Parathyroid adenoma (tissue), 2 donors: Measurements from ENCODE around the gene ACTR3C.

Experiments
- H2AFZ ChIP-seq: fragments of 300-600 bp; sonication (generic); one replicate; pipeline ENCODE4 v1.7.0; 2017; ENCODE audit warnings: antibody characterized with exemption, mild to moderate bottlenecking
- H3K27ac ChIP-seq: fragments of 300-600 bp; sonication (generic); one replicate; pipeline ENCODE4 v1.7.0; 2017
- H3K27me3 ChIP-seq: fragments of 300-600 bp; sonication (generic); one replicate; pipeline ENCODE4 v1.7.0; 2017; ENCODE audit warnings: low read length; ENCODE audit not compliant: control insufficient read depth, insufficient read depth
- H3K36me3 ChIP-seq: fragments of 300-600 bp; sonication (generic); one replicate; pipeline ENCODE4 v1.7.0; 2017; ENCODE audit warnings: low read length; ENCODE audit not compliant: control insufficient read depth, insufficient read depth
- H3K4me1 ChIP-seq: fragments of 300-600 bp; sonication (generic); one replicate; pipeline ENCODE4 v1.7.0; 2017; ENCODE audit warnings: control low read depth
- H3K4me2 ChIP-seq: fragments of 300-600 bp; sonication (generic); one replicate; pipeline ENCODE4 v1.7.0; 2017; ENCODE audit warnings: low read length
- H3K4me3 ChIP-seq: fragments of 300-600 bp; sonication (generic); one replicate; pipeline ENCODE4 v1.7.0; 2017; ENCODE audit warnings: low read depth, low read length
- H3K79me2 ChIP-seq: fragments of 300-600 bp; sonication (generic); one replicate; pipeline ENCODE4 v1.7.0; 2017; ENCODE audit warnings: control low read depth
- H3K9ac ChIP-seq: fragments of 300-600 bp; sonication (generic); one replicate; pipeline ENCODE4 v1.7.0; 2017; ENCODE audit warnings: mild to moderate bottlenecking
- H3K9me3 ChIP-seq: fragments of 300-600 bp; sonication (generic); one replicate; pipeline ENCODE4 v1.7.0; 2017; ENCODE audit warnings: low read length; ENCODE audit not compliant: control insufficient read depth
- CTCF ChIP-seq: fragments of 300-600 bp; sonication (generic); IDR thresholded peaks from one replicate; pipeline ENCODE4 v1.7.0; 2017; ENCODE audit warnings: antibody characterized with exemption, mild to moderate bottlenecking
- donor health status: primary hyperparathyroidism.

ACTR3C gene

DNA sequence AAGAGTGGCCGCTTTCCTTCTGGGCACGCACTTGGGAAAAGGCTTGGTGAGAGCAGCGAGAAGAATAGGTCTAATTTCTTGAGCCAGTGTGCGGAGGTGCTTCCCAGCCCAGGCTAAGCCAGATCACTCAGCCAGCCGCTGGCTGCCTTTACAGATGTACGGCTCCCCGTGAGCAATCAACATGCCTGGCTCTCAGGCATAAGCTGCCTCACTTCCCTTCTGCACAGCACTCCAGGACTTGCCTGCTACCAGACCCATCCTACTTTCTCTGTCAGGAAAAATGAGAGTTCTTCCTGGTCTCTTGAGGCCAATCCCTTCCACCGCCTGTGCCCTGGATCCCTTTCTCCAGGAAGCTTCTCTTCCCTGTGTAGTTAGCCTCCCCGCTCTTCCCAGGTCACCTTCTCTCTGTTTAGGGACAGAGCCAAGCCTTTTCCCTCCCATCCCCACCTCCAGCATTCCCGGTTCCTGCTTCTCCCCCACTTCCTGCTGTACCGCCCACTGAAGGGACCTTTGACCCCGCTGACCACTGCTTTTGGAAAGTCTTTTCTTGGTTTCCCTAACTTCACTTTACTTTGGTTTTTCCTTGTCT is 1.1 kb upstream of the ACTR3C start:
- Histone ChIP-seq H2AFZ (peak overlapping the region; percentile 48), H3K79me2 (peaks cover 4% of the 10 kb centered on the region), H3K4me1 (peaks cover 45% of the 10 kb centered on the region), H3K4me3 (peak overlapping the region; percentile 94), H3K27ac (peak overlapping the region; percentile 93), H3K27me3 (no peaks in the 10 kb centered on the region), H3K4me2 (peak overlapping the region; percentile 92), H3K9ac (peak overlapping the region; percentile 33), H3K9me3 (no peaks in the 10 kb centered on the region), H3K36me3 (no peaks in the 10 kb centered on the region)
- no peak for TF ChIP-seq CTCF

GRCh38 chr7:150323682-150324372 is 482 bp upstream of the ACTR3C start:
- Histone ChIP-seq H3K4me2 (peak overlapping the region; percentile 92), H3K4me3 (peak overlapping the region; percentile 94), H3K27me3 (no peaks in the 10 kb centered on the region), H2AFZ (peak overlapping the region; percentile 48), H3K4me1 (peaks cover 50% of the 10 kb centered on the region), H3K9me3 (no peaks in the 10 kb centered on the region), H3K9ac (peak overlapping the region; percentile 92), H3K36me3 (no peaks in the 10 kb centered on the region), H3K79me2 (peaks cover 9% of the 10 kb centered on the region), H3K27ac (peak overlapping the region; percentile 93)
- no peak for TF ChIP-seq CTCF

DNA sequence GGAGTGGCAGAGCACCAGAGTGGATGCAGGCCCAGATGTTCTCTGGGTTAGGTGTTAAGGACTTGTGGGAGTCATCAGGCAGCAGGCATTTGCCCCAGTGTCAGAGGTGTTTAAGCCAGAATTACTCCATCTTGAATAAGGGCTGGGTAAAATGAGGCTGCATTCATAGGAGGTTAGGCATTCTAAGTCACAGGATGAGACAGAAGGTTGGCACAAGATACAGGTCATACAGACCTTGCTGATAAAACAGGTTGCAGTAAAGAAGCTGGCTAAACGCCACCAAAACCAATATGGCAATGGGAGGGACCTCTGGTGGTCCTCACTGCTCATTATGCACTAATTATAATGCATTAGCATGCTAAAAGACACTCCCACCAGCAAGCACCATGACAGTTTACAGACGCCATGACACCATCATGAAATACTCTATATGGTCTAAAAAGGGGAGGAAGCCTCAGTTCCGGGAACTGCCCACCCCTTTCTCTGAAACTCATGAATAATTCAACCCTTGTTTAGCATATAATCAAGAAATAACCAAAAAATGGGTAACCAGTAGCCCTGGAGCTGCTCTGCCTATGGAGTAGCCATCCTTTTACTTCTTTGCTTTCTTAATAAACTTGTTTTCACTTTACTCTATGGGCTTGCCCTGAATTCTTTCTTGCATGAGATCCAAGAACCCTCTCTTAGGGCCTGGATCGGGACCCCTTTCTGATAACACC is 1.1 kb downstream of the ACTR3C start:
- Histone ChIP-seq H3K4me1 (peaks cover 56% of the 10 kb centered on the region), H3K79me2 (peaks cover 23% of the 10 kb centered on the region), H3K27me3 (no peaks in the 10 kb centered on the region), H3K36me3 (no peaks in the 10 kb centered on the region), H3K4me3 (peak overlapping the region; percentile 94), H3K4me2 (peak overlapping the region; percentile 92), H3K27ac (peak overlapping the region; percentile 93), H3K9ac (peak overlapping the region; percentile 92), H2AFZ (peak overlapping the region; percentile 48), H3K9me3 (no peaks in the 10 kb centered on the region)
- TF ChIP-seq CTCF = no peak

DNA sequence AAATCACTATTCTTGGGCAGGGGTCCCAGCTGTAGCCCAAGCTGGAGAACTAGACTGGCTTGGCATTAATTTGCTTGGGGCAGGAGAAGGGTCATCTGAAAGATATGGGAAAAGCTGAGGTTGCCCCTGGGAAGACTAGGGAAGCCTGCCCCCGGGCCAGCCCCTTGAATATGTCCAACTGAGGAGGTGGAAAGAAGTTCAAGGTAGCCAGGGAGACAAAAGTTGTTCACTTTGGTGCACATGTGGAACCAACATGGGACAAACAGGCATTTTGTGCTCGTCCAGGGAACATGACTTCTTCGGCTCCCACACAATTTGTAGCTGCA is 1.6 kb downstream of the ACTR3C start:
- Histone ChIP-seq H3K27ac (peak overlapping the region; percentile 93), H3K36me3 (no peaks in the 10 kb centered on the region), H3K4me2 (peak overlapping the region; percentile 92), H3K9ac (no peak overlapping the region), H3K4me1 (peaks cover 56% of the 10 kb centered on the region), H2AFZ (no peak overlapping the region), H3K27me3 (no peaks in the 10 kb centered on the region), H3K9me3 (no peaks in the 10 kb centered on the region), H3K4me3 (peak overlapping the region; percentile 94), H3K79me2 (peaks cover 23% of the 10 kb centered on the region)
- TF ChIP-seq CTCF = no peak
